Muscle of leg (tissue), 16 donors: ENCODE data around the gene NOL4. TPM values are rescaled to one million over a fixed set of nuclear protein-coding genes. Genes with fewer than 3 reads are reported as not detected.
"Not testable (repeated sequence)": the region's sequence is repeated elsewhere in the genome, so short reads cannot be mapped to it uniquely, and the experiment has no call there.

Source experiments
- DNase-seq: peaks from one replicate; pipeline ENCODE4 v3.0.0; 2013
- H3K27ac ChIP-seq: one replicate; pipeline ENCODE4 v1.5.1; 2013; ENCODE audit warnings: mild to moderate bottlenecking, low read length, control low read depth
- H3K27me3 ChIP-seq: one replicate; pipeline ENCODE4 v1.6.1; 2013; ENCODE audit warnings: low read length; ENCODE audit not compliant: control insufficient read depth, insufficient read depth
- H3K36me3 ChIP-seq: one replicate; pipeline ENCODE4 v1.6.1; 2013; ENCODE audit warnings: low read length; ENCODE audit not compliant: control insufficient read depth, insufficient read depth
- H3K4me1 ChIP-seq: one replicate; pipeline ENCODE4 v1.6.1; 2013; ENCODE audit warnings: low read length; ENCODE audit not compliant: control insufficient read depth, insufficient read depth
- H3K4me3 ChIP-seq: one replicate; pipeline ENCODE4 v1.5.1; 2013; ENCODE audit warnings: low read length, control low read depth
- H3K9me3 ChIP-seq: replicated peaks from 2 replicates; pipeline ENCODE4 v1.6.1; 2013; ENCODE audit warnings: low read depth, low read length; ENCODE audit not compliant: control insufficient read depth
- WGBS: methylation state at CpG from one replicate; pipeline ENCODE4 v1.1.5; 2013; ENCODE audit warnings: missing lambda C conversion rate; ENCODE audit not compliant: insufficient coverage; 5-methylcytosine and 5-hydroxymethylcytosine counted together
- long read RNA-seq, 11 donors: transcript quantifications; one replicate each; lab custom pipeline, GENCODE V29; 2026
- polyA plus RNA-seq, 8 donors: library from polyadenylated mRNA; unstranded; fragments of 120-200 nt; gene quantifications; one replicate each; pipeline versions ENCODE4 v1.2.1 to v1.2.3, GENCODE V29; 2013; ENCODE audit warnings: inconsistent platforms in 1 of 8, low replicate concordance in 1 of 8; ENCODE audit not compliant: insufficient read length in 8 of 8, insufficient read depth in 1 of 8
- total RNA-seq: library from RNA; stranded (reverse); fragments of 120-200 nt; gene quantifications from one replicate; pipeline ENCODE4 v1.2.4, GENCODE V29; 2013

NOL4 gene
- total RNA-seq (0.09 TPM), polyA plus RNA-seq (under 1 TPM; 0.05 to 0.66 (median 0.23) TPM)
- long read RNA-seq, donor 1, result 0 reads
- long read RNA-seq, donor 2, result 0 reads
- long read RNA-seq, donor 3, result 0 reads
- long read RNA-seq, donor 4, partial matches to known transcripts, result 0 of 1 reads
- long read RNA-seq, donor 4, other reads (novel, unspliced or antisense), result 0 of 1 reads
- long read RNA-seq, donor 5, result 0 reads
- long read RNA-seq, donor 6, result 0 reads
- long read RNA-seq, donor 7, result 0 reads
- long read RNA-seq, donor 8, result 0 reads
- long read RNA-seq, donor 9, result 0 reads
- long read RNA-seq, donor 10, result 0 reads
- long read RNA-seq, donor 11, result 0 reads

GRCh38 chr18:34224423-34225217 is at the start of gene NOL4:
Gene NOL4 (minus strand): TSS chr18:34224913. CDS start chr18:34223253, 1,660 bp downstream.
- H3K4me1 ChIP-seq, result peaks cover 30% of the 10 kb centered on the region
- peak; percentile 74 for DNase-seq
- WGBS, result 0% methylated on average over 40 of the region's 56 CpGs
- H3K4me3 ChIP-seq, result peak within 1 kb of the TSS; percentile 55
- no peak within 1 kb of the TSS for H3K27ac ChIP-seq
- peaks cover 46% of the 10 kb centered on the region for H3K27me3 ChIP-seq
- no peaks in the 10 kb centered on the region for H3K9me3 ChIP-seq
- no peaks in the 10 kb centered on the region for H3K36me3 ChIP-seq

- 75% methylated on average over 2 of the region's 2 CpGs for WGBS
- not testable (repeated sequence) for H3K27ac ChIP-seq, H3K27me3 ChIP-seq, H3K4me3 ChIP-seq, DNase-seq, H3K4me1 ChIP-seq, H3K36me3 ChIP-seq, H3K9me3 ChIP-seq
These were observed 41.3 kb upstream of the NOL4 start for GRCh38 chr18:34266029-34266428.

GRCh38 chr18:34261865-34262780 is 37.4 kb upstream of the NOL4 start:
- WGBS, result no CpG with 5 or more reads among the region's 3 CpGs
- Histone ChIP-seq H3K9me3 (peaks cover 2% of the 10 kb centered on the region), H3K27me3 (no peaks in the 10 kb centered on the region), H3K4me1 (no peaks in the 10 kb centered on the region), H3K27ac (no peak overlapping the region), H3K36me3 (no peaks in the 10 kb centered on the region), H3K4me3 (no peak overlapping the region)
- no peak for DNase-seq

GRCh38 chr18:34258176-34258575 is 33.5 kb upstream of the NOL4 start:
- Histone ChIP-seq H3K4me3 (no peak overlapping the region), H3K36me3 (no peaks in the 10 kb centered on the region), H3K27ac (no peak overlapping the region), H3K9me3 (no peaks in the 10 kb centered on the region), H3K4me1 (no peaks in the 10 kb centered on the region), H3K27me3 (no peaks in the 10 kb centered on the region)
- no peak for DNase-seq
- WGBS, result 60% methylated on average over 2 of the region's 5 CpGs

GRCh38 chr18:34251919-34252318 is 27.2 kb upstream of the NOL4 start:
- Histone ChIP-seq H3K36me3 (no peaks in the 10 kb centered on the region), H3K27me3 (no peaks in the 10 kb centered on the region), H3K9me3 (peaks cover 6% of the 10 kb centered on the region), H3K27ac (no peak overlapping the region), H3K4me3 (no peak overlapping the region), H3K4me1 (no peaks in the 10 kb centered on the region)
- WGBS, result no CpG with 5 or more reads among the region's 2 CpGs
- DNase-seq, result no peak

GRCh38 chr18:34248727-34249126 is 24.0 kb upstream of the NOL4 start:
- Histone ChIP-seq H3K27me3 (no peaks in the 10 kb centered on the region), H3K4me3 (no peak overlapping the region), H3K36me3 (no peaks in the 10 kb centered on the region), H3K9me3 (peaks cover 6% of the 10 kb centered on the region), H3K27ac (no peak overlapping the region), H3K4me1 (no peaks in the 10 kb centered on the region)
- DNase-seq, result no peak
- no CpG with 5 or more reads among the region's 3 CpGs for WGBS

GRCh38 chr18:34242739-34243138 is 18.0 kb upstream of the NOL4 start:
- Histone ChIP-seq H3K9me3 (no peaks in the 10 kb centered on the region), H3K4me3 (no peak overlapping the region), H3K27me3 (no peaks in the 10 kb centered on the region), H3K4me1 (no peaks in the 10 kb centered on the region), H3K36me3 (no peaks in the 10 kb centered on the region), H3K27ac (no peak overlapping the region)
- DNase-seq, result no peak
- 83% methylated on average over 1 of the region's 2 CpGs for WGBS

- H3K9me3 ChIP-seq, H3K27ac ChIP-seq, H3K4me3 ChIP-seq, H3K27me3 ChIP-seq, DNase-seq, H3K36me3 ChIP-seq, H3K4me1 ChIP-seq: not testable (repeated sequence)
- 93% methylated on average over 34 of the region's 39 CpGs for WGBS
These were observed 9.2 kb upstream of the NOL4 start for GRCh38 chr18:34233781-34234388.

GRCh38 chr18:34225218-34225553 is 473 bp upstream of the NOL4 start:
- peaks cover 43% of the 10 kb centered on the region for H3K27me3 ChIP-seq
- WGBS, result no CpG with 5 or more reads among the region's 3 CpGs

More at GRCh38 chr18:34225218-34225553, 473 bp upstream of the NOL4 start:
- Histone ChIP-seq H3K27ac (no peak overlapping the region), H3K36me3 (no peaks in the 10 kb centered on the region), H3K9me3 (no peaks in the 10 kb centered on the region), H3K4me1 (peaks cover 30% of the 10 kb centered on the region), H3K4me3 (no peak overlapping the region)
- no peak for DNase-seq
